GM18502 (cell line): ENCODE measurements around the gene OR2F2.

ENCODE experiments used
- ATAC-seq: cut with Tn5 transposase; IDR thresholded peaks from one replicate; pipeline ENCODE4 v1.9.1; 2021; ENCODE audit warnings: mild to moderate bottlenecking; ENCODE audit not compliant: unreplicated experiment, poor library complexity

The OR2F2 gene

GRCh38 chr7:143913945-143914615 lies 21.0 kb upstream of the OR2F2 start:
- no peak for ATAC-seq

GRCh38 chr7:143914938-143915652 lies 19.9 kb upstream of the OR2F2 start:
- no peak for ATAC-seq

- ATAC-seq, result no peak
These were observed 10.2 kb upstream of the OR2F2 start for GRCh38 chr7:143924851-143925250.

GRCh38 chr7:143929224-143929920 lies 5.7 kb upstream of the OR2F2 start:
- ATAC-seq, result peak; percentile 60

- no peak for ATAC-seq
These were observed 3.3 kb upstream of the OR2F2 start for GRCh38 chr7:143931739-143932138.

- no peak for ATAC-seq
These were observed 1.3 kb downstream of the OR2F2 start for GRCh38 chr7:143936087-143937009.

- no peak for ATAC-seq
These were observed 3.6 kb downstream of the OR2F2 start for GRCh38 chr7:143938379-143939243.

GRCh38 chr7:143945423-143945822 lies 10.4 kb downstream of the OR2F2 start:
- ATAC-seq, result no peak

GRCh38 chr7:143947111-143947510 lies 12.1 kb downstream of the OR2F2 start:
- no peak for ATAC-seq

GRCh38 chr7:143948733-143949132 lies 13.7 kb downstream of the OR2F2 start:
- ATAC-seq, result no peak

- ATAC-seq, result no peak
These were observed 18.4 kb downstream of the OR2F2 start for GRCh38 chr7:143953421-143953820.

- no peak for ATAC-seq
These were observed 19.1 kb downstream of the OR2F2 start for GRCh38 chr7:143954135-143954534.

GRCh38 chr7:143954544-143954943 lies 19.5 kb downstream of the OR2F2 start, which contains the start of gene OR2F1:
OR2F1 (plus strand) TSS chr7:143954844; CDS start chr7:143959971, 5,127 bp downstream.
- no peak for ATAC-seq

GRCh38 chr7:143958781-143959180 lies 23.7 kb downstream of the OR2F2 start:
- no peak for ATAC-seq

GRCh38 chr7:143960813-143961610 lies 26.0 kb downstream of the OR2F2 start:
- no peak for ATAC-seq

GRCh38 chr7:143965280-143965679 lies 30.2 kb downstream of the OR2F2 start:
- no peak for ATAC-seq

GRCh38 chr7:143967398-143967797 lies 32.4 kb downstream of the OR2F2 start:
- no peak for ATAC-seq

- no peak for ATAC-seq
These were observed 38.9 kb downstream of the OR2F2 start for GRCh38 chr7:143973870-143974416.
